Measurements from ENCODE around the gene MYCBP. TPM values are rescaled to one million over a fixed set of nuclear protein-coding genes. Genes with fewer than 3 reads are reported as not detected.

MYCBP gene
- total RNA-seq, 1 donor from 2014 or later: 0.64 TPM

GRCh38 chr1:38829368-38829767 is 43.8 kb downstream of the MYCBP start:
- Histone ChIP-seq H3K4me3 (no peak overlapping the region), H3K9me3 (no peaks in the 10 kb centered on the region), H3K4me1 (no peaks in the 10 kb centered on the region), H3K27ac (no peak overlapping the region), H3K27me3 (no peaks in the 10 kb centered on the region), H3K36me3 (no peaks in the 10 kb centered on the region)
- DNase-seq (ENCODE audit: low spot score in 2 of 2): no peak
- TF ChIP-seq CTCF (IDR thresholded peaks at IDR 0.05): no peak
- intact Hi-C loops (cut with DNase I): no loop called here

DNA sequence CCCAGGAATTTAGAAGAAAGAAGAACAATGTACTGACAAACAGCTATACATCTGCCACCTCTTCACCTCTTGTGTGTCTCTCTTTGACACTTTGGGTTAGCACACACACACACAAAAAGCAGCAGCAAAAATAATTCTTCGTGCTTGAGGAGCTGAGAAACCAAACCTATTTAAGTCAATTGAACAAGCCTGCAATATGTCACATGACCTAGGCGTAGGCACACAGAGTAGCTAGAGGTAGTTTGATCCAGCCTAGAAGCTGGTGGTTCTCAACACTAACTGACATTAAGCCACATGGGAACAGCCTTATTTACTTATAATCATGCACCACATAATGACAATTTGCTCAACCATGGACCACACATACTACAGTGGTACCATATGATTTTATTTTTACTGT is 45.8 kb downstream of the MYCBP start:
- TF ChIP-seq CTCF (IDR thresholded peaks at IDR 0.05): no peak
- no peaks in the 10 kb centered on the region for H3K4me1 ChIP-seq
- no peak for DNase-seq (ENCODE audit: low spot score in 2 of 2)
- intact Hi-C loops (cut with DNase I): no loop called here
- H3K36me3 ChIP-seq: no peaks in the 10 kb centered on the region
- no peaks in the 10 kb centered on the region for H3K27me3 ChIP-seq
- no peak overlapping the region for H3K27ac ChIP-seq
- H3K9me3 ChIP-seq: no peaks in the 10 kb centered on the region
- H3K4me3 ChIP-seq: no peak overlapping the region

GRCh38 chr1:38826886-38827285 is 46.3 kb downstream of the MYCBP start:
- Histone ChIP-seq H3K9me3 (no peaks in the 10 kb centered on the region), H3K36me3 (no peaks in the 10 kb centered on the region), H3K4me3 (no peak overlapping the region), H3K4me1 (no peaks in the 10 kb centered on the region), H3K27me3 (no peaks in the 10 kb centered on the region), H3K27ac (no peak overlapping the region)
- intact Hi-C loops (cut with DNase I): no loop called here
- no peak for DNase-seq (ENCODE audit: low spot score in 2 of 2)
- no peak for TF ChIP-seq CTCF (IDR thresholded peaks at IDR 0.05)

GRCh38 chr1:38826262-38826661 is 46.9 kb downstream of the MYCBP start:
- intact Hi-C loops (cut with DNase I): no loop called here
- H3K4me1 ChIP-seq: no peaks in the 10 kb centered on the region
- H3K27ac ChIP-seq: no peak overlapping the region
- no peaks in the 10 kb centered on the region for H3K9me3 ChIP-seq
- no peaks in the 10 kb centered on the region for H3K36me3 ChIP-seq
- no peak for TF ChIP-seq CTCF (IDR thresholded peaks at IDR 0.05)
- H3K4me3 ChIP-seq: no peak overlapping the region
- H3K27me3 ChIP-seq: no peaks in the 10 kb centered on the region
- no peak for DNase-seq (ENCODE audit: low spot score in 2 of 2)

- intact Hi-C loops (cut with DNase I): no loop called here
- H3K4me1 ChIP-seq: peaks cover 0 to 2% of the 10 kb centered on the region in 2 donors
- H3K4me3 ChIP-seq: no peak overlapping the region
- no peak for DNase-seq (ENCODE audit: low spot score in 2 of 2)
- no peak overlapping the region for H3K27ac ChIP-seq
- H3K9me3 ChIP-seq: no peaks in the 10 kb centered on the region
- H3K27me3 ChIP-seq: peaks cover 19% of the 10 kb centered on the region
- no peaks in the 10 kb centered on the region for H3K36me3 ChIP-seq
- TF ChIP-seq CTCF (IDR thresholded peaks at IDR 0.05): no peak
Measured at GRCh38 chr1:38820860-38821259, 52.3 kb downstream of the MYCBP start.

DNA sequence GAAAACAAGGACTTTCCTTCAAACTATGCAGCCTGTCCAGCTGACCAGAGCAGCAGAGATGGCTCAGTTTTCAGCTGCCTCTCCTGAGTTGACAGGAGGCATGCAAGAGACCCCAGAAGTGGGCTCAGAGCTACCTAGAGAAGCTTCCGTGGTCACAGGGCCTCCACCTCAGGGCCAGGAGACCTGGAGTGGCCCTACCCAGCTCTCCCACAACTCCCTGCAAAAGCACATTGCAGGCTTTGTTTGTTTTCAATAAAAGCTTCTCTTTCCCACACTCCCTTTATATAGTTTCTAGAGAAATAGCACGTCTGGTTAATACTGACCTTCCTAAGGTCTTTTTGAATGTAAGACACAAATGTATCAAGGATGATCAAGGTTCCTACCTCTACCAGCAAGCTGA is 53.6 kb downstream of the MYCBP start:
- peaks cover 0 to 2% of the 10 kb centered on the region in 2 donors for H3K4me1 ChIP-seq
- TF ChIP-seq CTCF (IDR thresholded peaks at IDR 0.05): no peak
- DNase-seq (ENCODE audit: low spot score in 2 of 2): no peak
- intact Hi-C loops (cut with DNase I): no loop called here
- no peaks in the 10 kb centered on the region for H3K9me3 ChIP-seq
- no peak overlapping the region for H3K4me3 ChIP-seq
- H3K27ac ChIP-seq: no peak overlapping the region
- H3K36me3 ChIP-seq: no peaks in the 10 kb centered on the region
- peaks cover 19% of the 10 kb centered on the region for H3K27me3 ChIP-seq

All from ascending aorta (tissue), 2 donors.